WI38 (cell line): Measurements from ENCODE around the gene MED15.

Experiments used
- H3K4me3 ChIP-seq: 2 replicates; pipeline ENCODE4 v1.5.1; 2011; ENCODE audit warnings: low read depth, mild to moderate bottlenecking, control low read depth, low read length
- TF ChIP-seq, protein P1 (sequence below): IDR thresholded peaks from 2 replicates; pipeline ENCODE4 v1.5.1; 2012; ENCODE audit warnings: low read depth, mild to moderate bottlenecking, control low read depth, low read length

Gene MED15

DNA sequence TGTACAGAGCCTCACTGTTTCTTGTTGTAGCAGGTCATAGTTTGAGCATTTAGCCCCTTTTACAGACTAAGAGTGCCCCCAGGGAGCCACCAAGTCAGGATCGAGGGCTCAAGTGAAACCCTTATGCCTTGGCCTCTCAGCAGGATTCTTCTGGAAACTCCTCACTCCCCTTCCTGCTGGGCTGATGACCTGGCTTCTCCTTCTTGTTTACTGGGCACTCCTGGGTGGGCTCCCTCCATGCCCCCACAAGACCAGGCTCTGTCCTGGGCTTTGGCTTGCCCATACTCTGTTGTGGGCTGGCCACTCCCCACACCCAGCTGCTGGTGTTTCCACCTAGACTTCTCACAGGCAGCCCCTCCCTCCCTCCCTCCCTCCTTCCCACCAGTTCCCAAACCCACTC, 69.6 kb downstream of the MED15 start:
- TF ChIP-seq, protein P1, sequence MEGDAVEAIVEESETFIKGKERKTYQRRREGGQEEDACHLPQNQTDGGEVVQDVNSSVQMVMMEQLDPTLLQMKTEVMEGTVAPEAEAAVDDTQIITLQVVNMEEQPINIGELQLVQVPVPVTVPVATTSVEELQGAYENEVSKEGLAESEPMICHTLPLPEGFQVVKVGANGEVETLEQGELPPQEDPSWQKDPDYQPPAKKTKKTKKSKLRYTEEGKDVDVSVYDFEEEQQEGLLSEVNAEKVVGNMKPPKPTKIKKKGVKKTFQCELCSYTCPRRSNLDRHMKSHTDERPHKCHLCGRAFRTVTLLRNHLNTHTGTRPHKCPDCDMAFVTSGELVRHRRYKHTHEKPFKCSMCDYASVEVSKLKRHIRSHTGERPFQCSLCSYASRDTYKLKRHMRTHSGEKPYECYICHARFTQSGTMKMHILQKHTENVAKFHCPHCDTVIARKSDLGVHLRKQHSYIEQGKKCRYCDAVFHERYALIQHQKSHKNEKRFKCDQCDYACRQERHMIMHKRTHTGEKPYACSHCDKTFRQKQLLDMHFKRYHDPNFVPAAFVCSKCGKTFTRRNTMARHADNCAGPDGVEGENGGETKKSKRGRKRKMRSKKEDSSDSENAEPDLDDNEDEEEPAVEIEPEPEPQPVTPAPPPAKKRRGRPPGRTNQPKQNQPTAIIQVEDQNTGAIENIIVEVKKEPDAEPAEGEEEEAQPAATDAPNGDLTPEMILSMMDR, result no peak
- H3K4me3 ChIP-seq, result no peak overlapping the region

DNA sequence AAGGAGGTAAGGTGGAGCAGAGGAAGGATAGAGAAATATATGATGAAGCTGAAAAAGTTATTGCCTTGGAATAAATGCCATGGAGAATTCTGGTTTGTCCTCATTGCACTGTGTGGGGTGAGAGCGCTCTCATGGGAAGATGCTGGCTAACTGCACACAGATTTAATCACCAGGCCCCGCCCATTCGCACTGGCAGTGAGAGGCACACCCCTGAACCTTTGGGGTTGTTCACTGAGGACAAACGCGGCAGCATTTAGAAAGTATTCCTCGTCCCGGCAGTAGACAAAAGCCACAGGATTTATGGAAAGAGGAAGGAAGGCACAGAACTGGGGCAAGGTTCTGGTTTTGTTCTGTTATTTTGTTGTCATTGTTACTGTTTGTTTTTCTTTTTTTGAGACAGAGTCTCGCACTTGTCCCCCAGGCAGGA, 70.2 kb downstream of the MED15 start:
- H3K4me3 ChIP-seq, result no peak overlapping the region
- TF ChIP-seq, protein P1, result no peak

DNA sequence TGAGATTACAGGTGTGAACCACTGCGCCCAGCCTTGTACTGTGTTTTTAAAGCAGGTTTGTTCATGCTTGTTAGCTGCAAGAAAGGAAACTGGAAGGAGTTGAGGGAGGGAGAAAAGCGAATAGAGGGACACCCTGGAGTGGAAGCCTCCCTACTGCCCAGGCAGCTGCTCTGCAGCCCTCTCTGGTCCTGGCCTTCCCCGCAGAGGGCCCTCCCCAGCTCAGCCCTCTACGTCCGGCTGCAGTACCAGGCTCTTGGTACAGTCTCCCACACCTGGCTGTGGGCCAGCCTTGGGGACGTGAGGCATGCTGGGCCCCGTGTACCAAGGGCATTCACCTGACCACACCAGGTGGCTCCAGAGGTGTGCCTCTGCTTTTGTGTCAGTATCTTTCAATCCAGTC, 70.8 kb downstream of the MED15 start:
- TF ChIP-seq, protein P1, result no peak
- H3K4me3 ChIP-seq, result no peak overlapping the region

DNA sequence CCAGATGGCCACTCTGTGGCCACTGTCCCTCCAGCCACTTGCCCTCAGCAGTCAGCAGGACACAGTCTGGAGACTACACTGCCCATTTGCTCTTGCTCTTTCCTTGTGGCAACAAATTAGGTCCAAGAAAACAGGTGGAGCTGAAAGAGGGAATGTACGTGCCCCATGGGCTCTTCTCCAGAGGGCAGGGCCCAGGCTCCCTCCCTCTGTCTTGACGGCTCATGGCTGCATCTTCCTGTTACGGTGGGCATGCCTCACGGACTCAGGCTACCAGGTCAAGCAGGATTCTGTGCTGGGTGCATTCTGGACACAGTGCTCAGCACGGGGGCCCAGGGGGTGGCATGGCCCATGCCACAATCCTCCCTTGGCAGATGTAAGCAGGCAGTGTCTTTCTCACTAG, 71.3 kb downstream of the MED15 start:
- no peak overlapping the region for H3K4me3 ChIP-seq
- TF ChIP-seq, protein P1, result no peak

DNA sequence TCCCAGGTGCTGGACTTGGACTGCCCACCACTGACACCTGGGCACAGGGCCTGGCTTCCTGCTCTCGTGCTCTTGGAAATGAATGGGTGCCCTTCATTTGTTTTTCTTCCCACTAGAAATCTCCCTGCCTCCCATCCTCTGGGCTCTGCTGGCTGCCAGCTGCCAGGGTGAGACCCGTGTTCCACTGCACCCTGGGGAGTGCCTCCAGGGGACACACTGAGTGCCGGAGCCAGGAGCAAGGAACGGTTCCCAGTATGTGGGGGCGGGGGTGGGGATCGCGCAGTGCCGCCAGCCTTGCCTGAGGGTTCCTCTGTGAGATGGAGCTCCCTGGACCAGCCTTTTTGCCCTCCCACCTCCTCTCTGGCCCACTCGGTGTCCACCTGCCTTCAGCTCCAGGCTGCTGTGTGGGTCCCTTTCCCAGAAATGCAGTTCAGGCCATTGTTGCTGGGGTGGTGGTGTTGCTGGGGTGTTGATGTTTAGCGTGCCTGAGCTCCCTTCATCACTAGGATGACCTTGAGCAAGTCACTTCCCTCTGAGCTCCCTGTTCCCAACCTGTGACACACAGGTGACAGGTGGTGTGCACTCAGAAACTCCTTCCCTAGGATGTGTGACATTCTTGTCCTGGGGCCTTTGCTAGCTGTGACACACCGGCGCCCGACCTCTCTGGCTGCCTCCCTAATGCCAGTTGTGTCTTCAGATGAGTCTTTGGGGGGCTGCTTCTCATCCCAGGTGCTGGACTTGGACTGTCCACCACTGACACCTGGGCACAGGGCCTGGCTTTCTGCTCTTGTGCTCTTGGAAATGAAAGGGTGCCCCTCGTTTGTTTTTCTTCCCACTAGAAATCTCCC, 72.1 kb downstream of the MED15 start:
- no peak overlapping the region for H3K4me3 ChIP-seq
- TF ChIP-seq, protein P1, result no peak

DNA sequence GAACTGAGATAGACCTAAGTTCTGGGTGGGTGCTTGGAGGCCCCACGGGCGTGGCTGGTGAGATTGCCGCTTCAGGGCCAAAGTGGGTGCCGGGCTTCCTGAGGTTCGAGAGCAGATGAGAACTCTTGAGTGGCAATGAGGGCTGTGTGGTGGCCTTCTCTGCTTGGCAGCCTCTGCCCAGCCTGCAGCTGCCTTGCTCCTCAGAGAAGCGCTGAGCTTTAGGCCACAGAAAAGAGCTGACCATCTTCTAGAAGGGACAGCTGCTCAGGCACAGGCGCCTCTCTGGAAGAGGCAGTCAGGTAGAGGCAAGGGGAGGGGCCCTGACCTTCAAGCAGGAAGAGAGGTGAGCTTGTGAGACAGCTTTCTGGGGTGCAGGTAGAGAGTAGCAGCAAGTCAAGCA, 72.8 kb downstream of the MED15 start:
- TF ChIP-seq, protein P1, result no peak
- H3K4me3 ChIP-seq, result no peak overlapping the region

- TF ChIP-seq, protein P1, result no peak
- no peak overlapping the region for H3K4me3 ChIP-seq
Observed at GRCh38 chr22:20580611-20581502, 73.4 kb downstream of the MED15 start.
